Panc1 (cell line): ENCODE measurements around the gene ROBO3. TPM values are rescaled to one million over a fixed set of nuclear protein-coding genes. Genes with fewer than 3 reads are reported as not detected.
A peak's percentile ranks its signal among the peaks of the same experiment; 100 is the strongest.

Source experiments
- ATAC-seq: fragments of 200-7000 bp; cut with Tn5 transposase; 2 replicates; pipeline ENCODE4 v1.9.1; 2020; ENCODE audit warnings: mild to moderate bottlenecking, moderate library complexity
- BruUV-seq: library from RNA; stranded (reverse); fragments of 400-500 nt; replicated peaks from 2 replicates; lab custom pipeline; 2021; lab: Mats Ljungman, UMichigan
- CTCF ChIA-PET: fragments of 300-600 bp; sonication (Branson Sonifier 250); formaldehyde crosslinking; loops from one replicate; lab custom pipeline; 2022; ENCODE audit warnings: antibody characterized with exemption; lab: Charles Lee
- POLR2A ChIA-PET: fragments of 300-600 bp; sonication (Branson Sonifier 250); formaldehyde crosslinking; loops from one replicate; lab custom pipeline; 2022; ENCODE audit warnings: antibody characterized with exemption; lab: Charles Lee
- DNase-seq: peaks from one replicate; pipeline ENCODE4 v3.0.0-alpha.2; 2010; ENCODE audit warnings: low read depth, low spot score
- H3K27ac ChIP-seq: 2 replicates; pipeline ENCODE4 v1.5.1; 2011; ENCODE audit warnings: mild to moderate bottlenecking, low read length, inconsistent platforms
- H3K27me3 ChIP-seq: fragments of 200-500 bp; sonication (Bioruptor generic); 2 replicates; pipeline ENCODE4 v1.6.0; 2014; ENCODE audit warnings: low read length, inconsistent platforms; ENCODE audit not compliant: control insufficient read depth, insufficient read depth
- H3K36me3 ChIP-seq: fragments of 200-500 bp; sonication (Bioruptor generic); 2 replicates; pipeline ENCODE4 v1.5.1; 2014; ENCODE audit warnings: inconsistent platforms, mild to moderate bottlenecking, low read length, moderate library complexity; ENCODE audit not compliant: control insufficient read depth, insufficient read depth
- H3K4me1 ChIP-seq: 2 replicates; pipeline ENCODE4 v1.5.1; 2011; ENCODE audit warnings: inconsistent platforms, mild to moderate bottlenecking, low read length, moderate library complexity; ENCODE audit not compliant: control insufficient read depth, insufficient read depth
- H3K4me3 ChIP-seq, 2 experiments: 2 replicates each; pipeline ENCODE4 v1.5.1; 2011 to 2012; ENCODE audit warnings: low read depth in 2 of 2, low read length in 2 of 2, mild to moderate bottlenecking in 2 of 2, inconsistent platforms in 1 of 2, moderate library complexity in 1 of 2
- H3K9me3 ChIP-seq: fragments of 200-500 bp; sonication (Bioruptor generic); 2 replicates; pipeline ENCODE4 v1.5.1; 2014; ENCODE audit warnings: low read depth, mild to moderate bottlenecking, inconsistent platforms, low read length, moderate library complexity; ENCODE audit not compliant: control insufficient read depth, insufficient read depth
- CTCF ChIP-seq: fragments of 450-650 bp; IDR thresholded peaks from 2 replicates; pipeline ENCODE4 v1.5.1; 2017; ENCODE audit warnings: mild to moderate bottlenecking
- POLR2AphosphoS5 ChIP-seq: IDR thresholded peaks from 2 replicates; pipeline ENCODE4 v1.6.1; 2012; ENCODE audit warnings: mild to moderate bottlenecking, low read depth, low read length, moderate library complexity
- REST ChIP-seq, 2 experiments: IDR thresholded peaks; 2 replicates each; pipeline ENCODE4 v1.6.1; 2011 to 2012; ENCODE audit warnings: low read depth in 2 of 2, control low read depth in 1 of 2, low read length in 1 of 2, mild to moderate bottlenecking in 1 of 2, moderate library complexity in 1 of 2; ENCODE audit not compliant: insufficient read depth in 1 of 2
- SIN3A ChIP-seq: IDR thresholded peaks from 2 replicates; pipeline ENCODE4 v1.6.1; 2012; ENCODE audit warnings: low read depth, mild to moderate bottlenecking, low read length, moderate library complexity, borderline replicate concordance; ENCODE audit not compliant: insufficient read depth
- TCF7L2 ChIP-seq: IDR thresholded peaks from 2 replicates; pipeline ENCODE4 v1.6.1; 2011; ENCODE audit warnings: mild to moderate bottlenecking, low read depth, low read length, inconsistent platforms
- in situ Hi-C: cut with HindIII; loops from 2 replicates; pipeline ENCODE4 v1.10.0; 2016; ENCODE audit warnings: low sequenced_read_pairs, low pct_unique_long_range_greater_than_20kb
- intact Hi-C: fragments of 100-400 bp; cut with micrococcal nuclease; formaldehyde crosslinking; loops from one replicate; pipeline ENCODE4 v1.10.0; 2022; ENCODE audit not compliant: unreplicated experiment
- total RNA-seq: library from RNA; stranded (reverse); gene quantifications from one replicate; pipeline ENCODE4 v1.2.1, GENCODE V29; 2021; ENCODE audit not compliant: unreplicated experiment

Gene ROBO3
- total RNA-seq, 1 experiment from 2014 or later = 12.0 TPM

GRCh38 chr11:124859171-124859570, 6.1 kb upstream of the ROBO3 start:
- intact Hi-C loops = no loop called here
- TF ChIP-seq TCF7L2 = no peak
- Histone ChIP-seq H3K4me1 (peaks cover 3% of the 10 kb centered on the region; the same call in 1 of the 2 replicates), H3K36me3 (no peaks in the 10 kb centered on the region), H3K27ac (no peak overlapping the region), H3K27me3 (peaks cover 45% of the 10 kb centered on the region), H3K4me3 (no peak overlapping the region), H3K9me3 (no peaks in the 10 kb centered on the region)
- in situ Hi-C loops = no loop called here
- no peak for DNase-seq
- CTCF ChIA-PET = no interaction called here
- no TSS peak for BruUV-seq
- POLR2A ChIA-PET = no interaction called here
- ATAC-seq = no peak

- DNase-seq = no peak
- Histone ChIP-seq H3K4me1 (peaks cover 14% of the 10 kb centered on the region), H3K36me3 (no peaks in the 10 kb centered on the region), H3K27me3 (peaks cover 58% of the 10 kb centered on the region), H3K9me3 (no peaks in the 10 kb centered on the region), H3K27ac (no peak overlapping the region), H3K4me3 (no peak overlapping the region)
- no peak for ATAC-seq
- intact Hi-C loops (no loop called here), in situ Hi-C loops (no loop called here)
- POLR2A ChIA-PET = no interaction called here
- no TSS peak for BruUV-seq
- CTCF ChIA-PET = no interaction called here
- no peak for TF ChIP-seq REST (IDR thresholded peaks at IDR 0.05; ENCODE audit: insufficient read depth in 1 of 2, low read depth in 2 of 2, low read length in 1 of 2)
These were observed 3.6 kb upstream of the ROBO3 start for GRCh38 chr11:124861670-124862069.

GRCh38 chr11:124863137-124863825, 2.0 kb upstream of the ROBO3 start:
- DNase-seq = no peak
- TF ChIP-seq CTCF = no peak; the same call in 1 of the 2 replicates
- TF ChIP-seq TCF7L2 = no peak
- TF ChIP-seq REST (IDR thresholded peaks at IDR 0.05; ENCODE audit: insufficient read depth in 1 of 2, low read depth in 2 of 2, low read length in 1 of 2) = 0 out of 4 replicates have a peak, but pooled peaks of 1 of the 2 experiments have one; percentile 27
- TF ChIP-seq POLR2AphosphoS5 = no peak
- no peak for TF ChIP-seq SIN3A
- no TSS peak for BruUV-seq
- ATAC-seq = peak; percentile 54; the same call in 1 of the 2 replicates
- H3K36me3 ChIP-seq = no peaks in the 10 kb centered on the region
- ChIA-PET POLR2A (no interaction called here), CTCF (no interaction called here)
- intact Hi-C loops (no loop called here), in situ Hi-C loops (no loop called here)
- peaks cover 17% of the 10 kb centered on the region for H3K4me1 ChIP-seq
- peak overlapping the region; percentile 16 to 49; a peak in 3 of 4 replicates for H3K4me3 ChIP-seq
- no peaks in the 10 kb centered on the region for H3K9me3 ChIP-seq
- no peak overlapping the region for H3K27ac ChIP-seq
- H3K27me3 ChIP-seq = peaks cover 69% of the 10 kb centered on the region
